ENCODE results near the gene NXPE4.

GRCh38 chr11:114562166-114562916, 33.2 kb downstream of the NXPE4 start:
- no peak for TF ChIP-seq EZH2 (IDR thresholded peaks at IDR 0.05; ENCODE audit: low read length, missing control alignments)
- TF ChIP-seq CTCF (conservative IDR thresholded peaks at IDR 0.05 in 1 of 2, IDR thresholded peaks at IDR 0.05 in 1 of 2; ENCODE audit: low read depth in 1 of 2, low read length in 2 of 2) = no peak

Measured in fibroblast of lung (primary cell).